ENCODE measurements around the gene SIX1. TPM values are rescaled to one million over a fixed set of nuclear protein-coding genes. Genes with fewer than 3 reads are reported as not detected.

Gene SIX1
- total and polyA plus RNA-seq, 2 experiments from 2014 or later, result 0.35 to 0.71 TPM

DNA sequence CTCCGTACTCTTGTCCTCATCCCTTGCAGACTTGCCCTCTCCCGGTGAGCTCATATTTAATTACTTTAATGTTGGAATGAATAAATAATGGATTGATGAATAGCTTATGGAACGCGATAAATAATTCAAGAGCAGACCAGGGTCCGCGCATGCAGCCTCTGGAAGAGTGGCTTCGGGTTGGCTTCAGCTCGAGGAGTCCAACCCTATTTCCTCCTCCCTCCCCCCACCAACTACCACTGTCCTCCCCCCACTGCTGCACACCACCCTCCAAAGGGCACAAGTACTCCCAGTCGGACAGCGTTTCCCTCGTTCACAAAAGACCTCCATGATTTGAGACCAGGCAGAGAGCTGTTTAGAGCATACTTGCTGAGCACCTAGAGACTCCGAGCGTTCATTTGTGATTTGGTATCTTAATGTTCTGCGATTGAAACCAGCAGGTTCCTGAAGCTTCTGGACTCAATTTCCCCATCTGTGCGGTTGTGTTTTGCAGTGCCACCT, 647 bp upstream of the SIX1 start:
- ATAC-seq (peak; percentile 1; the same call in 2 of the 3 replicates), DNase-seq (ENCODE audit: low spot score) (peak; percentile 52)
- Histone ChIP-seq H3K36me3 (ENCODE audit: insufficient read depth) (no peaks in the 10 kb centered on the region), H3K27me3 (ENCODE audit: insufficient read depth) (peaks cover 100% of the 10 kb centered on the region), H3K27ac (ENCODE audit: low read depth) (no peak overlapping the region), H4K20me1 (replicated peaks; ENCODE audit: insufficient read depth) (peaks cover 19% of the 10 kb centered on the region), H2AFZ (peak overlapping the region; percentile 64; the same call in 1 of the 2 replicates), H3K4me1 (ENCODE audit: insufficient read depth) (peaks cover 83% of the 10 kb centered on the region), H3F3A (replicated peaks; ENCODE audit: low read depth) (peaks cover 34% of the 10 kb centered on the region), H3K4me3 (peak overlapping the region; percentile 64), H3K9me2 (ENCODE audit: insufficient read depth) (no peaks in the 10 kb centered on the region), H3K4me2 (peak overlapping the region; percentile 80), H3K79me2 (replicated peaks; ENCODE audit: insufficient read depth) (no peaks in the 10 kb centered on the region)
- peaks cover 70% of the 10 kb centered on the region for H3K4me1 Mint-ChIP-seq
- H3K27ac Mint-ChIP-seq, result no peak overlapping the region
- H3K9me3 Mint-ChIP-seq, result peaks cover 3% of the 10 kb centered on the region; the same call in 1 of the 3 replicates
- H3K36me3 Mint-ChIP-seq (ENCODE audit: low read depth), result no peaks in the 10 kb centered on the region; the same call in 2 of the 3 replicates
- H3K4me3 Mint-ChIP-seq, result peak overlapping the region; percentile 73
- TF ChIP-seq ZNF114 (CRISPR knock-in tag; IDR thresholded peaks at IDR 0.05) (no peak), NANOG (IDR thresholded peaks at IDR 0.05; ENCODE audit: borderline replicate concordance) (no peak), CTCF (conservative IDR thresholded peaks at IDR 0.05; ENCODE audit: low read depth in 2 of 2) (no peak), ZNF331 (CRISPR knock-in tag; IDR thresholded peaks at IDR 0.05; ENCODE audit: low read depth) (no peak), POLR2AphosphoS5 (IDR thresholded peaks at IDR 0.05; ENCODE audit: low read depth) (no peak), EZH2 (IDR thresholded peaks at IDR 0.05; ENCODE audit: low read depth, unreplicated experiment) (no peak), STAT1 (IDR thresholded peaks at IDR 0.05; ENCODE audit: unreplicated experiment) (no peak), CREB1 (CRISPR knock-in tag; IDR thresholded peaks at IDR 0.05; ENCODE audit: low read depth) (no peak), JUNB (IDR thresholded peaks at IDR 0.05; ENCODE audit: unreplicated experiment) (no peak)
- TF ChIP-seq, protein P1, sequence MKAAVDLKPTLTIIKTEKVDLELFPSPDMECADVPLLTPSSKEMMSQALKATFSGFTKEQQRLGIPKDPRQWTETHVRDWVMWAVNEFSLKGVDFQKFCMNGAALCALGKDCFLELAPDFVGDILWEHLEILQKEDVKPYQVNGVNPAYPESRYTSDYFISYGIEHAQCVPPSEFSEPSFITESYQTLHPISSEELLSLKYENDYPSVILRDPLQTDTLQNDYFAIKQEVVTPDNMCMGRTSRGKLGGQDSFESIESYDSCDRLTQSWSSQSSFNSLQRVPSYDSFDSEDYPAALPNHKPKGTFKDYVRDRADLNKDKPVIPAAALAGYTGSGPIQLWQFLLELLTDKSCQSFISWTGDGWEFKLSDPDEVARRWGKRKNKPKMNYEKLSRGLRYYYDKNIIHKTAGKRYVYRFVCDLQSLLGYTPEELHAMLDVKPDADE (IDR thresholded peaks at IDR 0.05), result no peak
- H3K27me3 Mint-ChIP-seq (ENCODE audit: insufficient read depth, low read depth, poor library complexity), result peaks cover 99% of the 10 kb centered on the region

- H3K4me3 ChIP-seq, result peak overlapping the region; percentile 64
- H3K4me2 ChIP-seq, result peak overlapping the region; percentile 80
- no peaks in the 10 kb centered on the region for H3K9me2 ChIP-seq (ENCODE audit: insufficient read depth)
- Mint-ChIP-seq H3K27ac (no peak overlapping the region), H3K27me3 (ENCODE audit: insufficient read depth, low read depth, poor library complexity) (peaks cover 99% of the 10 kb centered on the region), H3K4me1 (peaks cover 70% of the 10 kb centered on the region), H3K36me3 (ENCODE audit: low read depth) (no peaks in the 10 kb centered on the region; the same call in 2 of the 3 replicates), H3K9me3 (peaks cover 3% of the 10 kb centered on the region; the same call in 1 of the 3 replicates), H3K4me3 (peak overlapping the region; percentile 65)
- H3K79me2 ChIP-seq (replicated peaks; ENCODE audit: insufficient read depth), result no peaks in the 10 kb centered on the region
- peak; percentile 2 for ATAC-seq
- H2AFZ ChIP-seq, result peak overlapping the region; percentile 87
- H4K20me1 ChIP-seq (replicated peaks; ENCODE audit: insufficient read depth), result peaks cover 17% of the 10 kb centered on the region
- no peaks in the 10 kb centered on the region for H3K36me3 ChIP-seq (ENCODE audit: insufficient read depth)
- peaks cover 100% of the 10 kb centered on the region for H3K27me3 ChIP-seq (ENCODE audit: insufficient read depth)
- no peak overlapping the region for H3K27ac ChIP-seq (ENCODE audit: low read depth)
- peak; percentile 45 for DNase-seq (ENCODE audit: low spot score)
- TF ChIP-seq EZH2phosphoT487 (IDR thresholded peaks at IDR 0.05; ENCODE audit: unreplicated experiment), result peak; percentile 93
- no peak for TF ChIP-seq ZNF462 (CRISPR knock-in tag; IDR thresholded peaks at IDR 0.05)
- TF ChIP-seq EZH2 (IDR thresholded peaks at IDR 0.05; ENCODE audit: low read depth, unreplicated experiment), result peak; percentile 98
- H3K4me1 ChIP-seq (ENCODE audit: insufficient read depth), result peaks cover 84% of the 10 kb centered on the region
- H3F3A ChIP-seq (replicated peaks; ENCODE audit: low read depth), result peaks cover 27% of the 10 kb centered on the region
These were observed 886 bp downstream of the SIX1 start for GRCh38 chr14:60648249-60648933.
